Measurements from ENCODE around the gene CHD9NB.
A peak's percentile ranks its signal among the peaks of the same experiment; 100 is the strongest.
"Not testable (repeated sequence)": the region's sequence is repeated elsewhere in the genome, so short reads cannot be mapped to it uniquely, and the experiment has no call there.

The CHD9NB gene

GRCh38 chr16:53083119-53083518 is 30.4 kb upstream of the CHD9NB start:
- peak; percentile 82 for DNase-seq

DNA sequence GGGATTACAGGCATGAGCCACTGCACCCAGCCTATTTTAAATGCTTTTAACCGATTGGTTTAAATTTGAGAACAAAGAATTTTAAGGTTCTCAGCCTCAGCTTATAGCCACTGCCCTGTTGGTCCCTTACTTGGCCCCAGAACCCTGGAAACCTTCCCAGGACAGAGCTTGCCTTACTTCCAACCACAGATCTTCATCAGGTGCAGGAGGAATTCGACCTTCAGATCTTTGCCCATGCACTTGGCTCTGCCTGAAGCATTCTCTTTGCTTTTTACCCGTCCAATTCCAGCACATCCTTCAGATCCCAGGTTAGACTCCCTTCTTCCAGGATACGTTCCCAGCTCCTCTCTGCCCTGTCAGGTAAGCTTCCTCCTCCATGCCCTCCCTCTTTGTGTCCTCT is 29.8 kb upstream of the CHD9NB start:
- DNase-seq, result no peak

GRCh38 chr16:53081686-53082407 is 29.1 kb upstream of the CHD9NB start:
- no peak for DNase-seq

DNA sequence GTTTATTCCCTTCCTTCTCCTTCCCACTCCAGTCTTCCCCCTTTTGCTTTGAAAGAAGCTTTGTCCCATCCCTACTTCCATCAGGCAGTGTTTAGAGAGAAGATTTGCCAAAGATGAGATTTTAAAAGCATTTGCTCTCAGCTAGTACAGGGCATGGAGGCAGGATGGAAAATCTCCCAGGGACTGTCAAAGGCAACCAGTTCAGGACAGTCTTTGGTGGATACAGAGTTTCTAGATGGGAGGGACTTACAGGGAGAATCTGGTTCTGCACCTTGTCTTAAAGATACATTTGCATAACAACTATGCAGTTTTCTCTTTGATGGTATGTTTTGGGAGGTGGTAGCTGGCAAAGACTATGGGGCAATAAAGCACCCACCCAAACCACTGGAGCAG is 28.3 kb upstream of the CHD9NB start:
- no peak for DNase-seq

- no peak for DNase-seq
Measured at GRCh38 chr16:53080345-53081031, 27.8 kb upstream of the CHD9NB start.

- peak; percentile 73 for DNase-seq
Measured at GRCh38 chr16:53078765-53079485, 26.2 kb upstream of the CHD9NB start.

DNA sequence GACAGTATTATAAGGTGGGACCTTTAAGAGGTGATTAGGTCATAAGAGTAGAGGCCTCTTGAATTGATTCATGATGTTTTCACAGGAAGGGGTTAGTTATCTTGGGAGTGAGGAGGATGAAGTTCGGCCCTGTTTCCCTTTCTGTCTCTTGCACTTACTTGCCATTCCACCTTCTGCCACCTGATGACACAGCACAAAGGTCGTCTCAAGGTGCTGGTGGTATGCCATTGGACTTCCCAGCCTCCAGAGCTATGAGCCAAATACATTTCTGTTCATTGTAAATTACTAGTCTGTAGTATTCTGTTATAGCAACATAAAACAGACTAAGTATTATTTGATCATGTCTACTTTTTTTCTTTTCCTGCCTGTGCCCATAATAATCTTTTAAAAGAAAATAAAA is 25.6 kb upstream of the CHD9NB start:
- no peak for DNase-seq

GRCh38 chr16:53075461-53075860 is 22.8 kb upstream of the CHD9NB start:
- DNase-seq, result not testable (repeated sequence)

- DNase-seq, result not testable (repeated sequence)
Measured at GRCh38 chr16:53074296-53074695, 21.6 kb upstream of the CHD9NB start.

DNA sequence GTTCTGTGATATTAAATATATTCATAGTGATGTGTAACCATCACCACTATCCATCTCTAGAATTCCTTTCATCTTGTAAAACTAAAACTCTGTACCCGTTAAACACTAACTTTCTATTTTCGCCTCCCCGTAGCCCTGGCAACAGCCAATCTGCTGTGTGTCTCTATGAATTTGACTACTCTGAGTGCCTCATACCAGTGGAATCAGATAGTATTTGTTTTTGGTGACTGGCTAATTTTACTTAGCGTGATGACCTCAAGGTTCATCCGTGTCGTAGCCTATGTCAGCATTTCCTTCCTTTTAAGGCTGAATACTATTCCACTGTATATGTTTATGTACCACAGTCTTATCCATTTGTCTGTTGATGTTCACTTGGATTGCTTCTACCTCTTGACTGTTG is 20.3 kb upstream of the CHD9NB start:
- no peak for DNase-seq

DNA sequence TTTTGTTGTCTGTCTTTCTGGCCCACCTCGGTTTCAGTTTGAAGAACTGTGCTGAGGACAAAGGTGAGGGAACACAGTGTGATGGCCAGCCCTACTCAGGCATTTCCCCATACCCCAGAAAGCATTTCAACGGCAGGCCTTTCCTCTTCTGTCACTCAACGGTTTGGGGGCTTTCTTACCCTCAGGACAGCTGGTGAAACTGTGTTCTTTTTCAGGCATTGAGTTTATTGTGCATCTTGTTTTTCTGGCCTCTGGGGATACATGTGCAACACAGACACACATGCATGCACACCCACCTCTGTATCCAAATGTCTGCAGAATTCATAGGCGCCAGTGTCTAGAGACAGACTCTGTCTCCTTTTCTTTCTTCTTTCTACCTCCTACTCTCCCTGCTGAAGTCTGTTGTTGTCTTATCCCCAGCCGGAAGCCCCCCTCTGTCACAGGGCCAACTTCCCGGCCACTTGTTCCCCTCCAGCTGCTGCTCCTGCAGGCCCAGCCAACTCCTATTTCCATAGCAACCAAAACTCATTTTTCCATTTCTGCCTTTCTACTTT is 19.1 kb upstream of the CHD9NB start:
- DNase-seq, result no peak

- DNase-seq, result no peak
Measured at GRCh38 chr16:53069772-53070171, 17.1 kb upstream of the CHD9NB start.

DNA sequence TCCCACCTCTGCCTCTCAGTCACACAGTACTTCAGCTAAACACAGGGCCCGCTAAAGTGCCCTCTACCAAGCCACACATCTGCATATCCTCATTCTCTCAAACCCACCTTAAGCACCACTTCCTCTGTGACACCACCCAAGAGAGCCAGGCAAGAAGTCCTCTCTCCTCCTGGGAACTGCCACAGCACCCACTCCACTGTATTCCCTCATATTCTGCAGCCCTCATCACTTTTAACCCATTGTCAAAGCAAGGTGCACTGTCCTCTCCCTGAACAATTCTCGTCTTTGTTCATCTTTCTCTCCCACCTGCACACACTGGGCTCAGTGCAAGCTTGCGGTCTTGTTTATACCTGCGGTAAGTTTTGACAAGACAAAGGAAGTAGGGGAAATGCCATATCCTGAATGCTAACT is 15.7 kb upstream of the CHD9NB start:
- no peak for DNase-seq

DNA sequence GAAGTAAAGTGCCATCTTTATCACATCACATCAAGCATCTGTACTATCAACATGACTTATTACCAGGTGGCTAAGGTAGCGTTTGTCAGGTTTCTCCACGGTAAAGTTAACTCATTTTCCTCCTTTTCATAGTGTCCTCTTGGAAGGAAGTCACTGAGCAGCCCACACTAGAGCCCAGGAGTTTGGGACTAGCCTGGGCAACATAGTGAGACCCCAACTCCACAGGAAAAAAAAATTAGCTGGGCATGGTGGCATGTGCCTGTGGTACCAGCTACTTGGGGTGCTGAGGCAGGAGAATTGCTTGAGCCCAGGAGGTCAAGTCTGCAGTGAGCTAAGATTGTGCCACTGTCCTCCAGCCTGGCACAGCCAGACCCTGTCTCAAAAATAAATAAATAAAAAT is 15.0 kb upstream of the CHD9NB start:
- DNase-seq, result no peak

- no peak for DNase-seq
Measured at GRCh38 chr16:53065461-53066061, 12.9 kb upstream of the CHD9NB start.

DNA sequence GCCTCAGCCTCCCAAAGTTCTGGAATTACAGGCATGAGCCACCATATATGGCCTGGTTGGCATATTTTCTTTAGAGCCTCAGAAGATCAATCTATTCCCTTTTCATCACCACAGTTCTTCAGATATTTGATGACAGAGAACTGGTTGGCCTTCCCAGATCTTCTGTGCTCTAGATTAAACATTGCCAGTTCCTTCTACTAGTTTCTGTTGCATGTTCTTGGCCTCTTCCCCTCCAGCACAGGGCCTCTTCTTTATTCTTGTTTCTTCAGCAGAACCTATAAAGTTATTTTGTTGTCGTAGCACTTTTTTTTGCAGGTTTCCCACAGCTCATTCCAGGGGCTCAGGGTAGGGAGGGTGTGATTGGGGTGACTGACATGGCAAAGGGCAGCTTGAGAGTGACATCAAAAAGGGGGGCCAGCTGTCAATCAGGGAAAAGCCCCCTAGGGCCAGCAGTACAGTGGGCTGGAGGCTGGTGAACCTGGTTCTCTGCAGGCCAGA is 11.4 kb upstream of the CHD9NB start:
- DNase-seq, result no peak

DNA sequence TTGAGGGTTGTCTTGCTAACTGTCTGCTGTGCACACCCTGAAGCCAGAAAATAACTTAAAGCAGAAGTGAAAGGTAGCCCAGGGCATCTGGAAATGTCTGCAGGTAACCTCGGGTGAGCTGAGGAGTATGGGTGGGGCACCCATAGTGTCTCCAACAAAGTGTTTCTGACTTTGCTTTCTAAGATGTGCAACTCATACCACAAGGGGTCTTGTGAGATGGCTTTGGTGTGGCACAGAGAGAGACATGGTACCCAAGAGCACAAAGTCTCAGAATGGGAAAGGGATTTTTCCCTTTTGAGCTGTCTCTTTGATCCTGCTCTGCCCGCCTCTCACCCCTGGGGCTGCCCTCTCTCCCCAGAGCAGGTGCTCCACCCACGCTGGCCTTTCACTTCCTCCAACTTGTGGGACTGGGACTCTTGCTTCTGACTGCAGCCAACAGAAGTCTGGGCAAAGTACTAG is 9.0 kb upstream of the CHD9NB start:
- peak; percentile 17 for DNase-seq

DNA sequence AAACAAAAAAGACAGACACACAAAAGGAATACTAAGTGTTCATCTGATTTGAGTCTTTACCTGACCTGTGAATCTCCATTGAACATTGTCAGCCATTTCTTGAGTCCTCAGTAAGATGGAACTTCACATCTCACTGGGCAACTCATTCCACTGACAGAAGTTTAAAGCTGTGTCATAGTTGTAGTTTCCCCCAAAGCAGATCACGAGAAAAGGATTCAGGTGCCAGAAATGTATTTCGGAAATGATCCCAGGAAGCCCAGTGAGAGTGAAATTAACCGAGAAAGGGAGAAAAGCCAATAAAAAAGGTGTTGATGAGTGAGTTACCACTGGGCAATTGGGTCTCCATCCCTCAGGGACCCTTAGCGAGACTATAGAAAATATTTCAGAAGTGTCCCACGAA is 8.6 kb upstream of the CHD9NB start:
- DNase-seq, result no peak

- no peak for DNase-seq
Measured at GRCh38 chr16:53059672-53060071, 7.0 kb upstream of the CHD9NB start.

GRCh38 chr16:53058882-53059281 is 6.2 kb upstream of the CHD9NB start:
- DNase-seq, result no peak

- DNase-seq, result no peak
Measured at GRCh38 chr16:53058441-53058840, 5.7 kb upstream of the CHD9NB start.

GRCh38 chr16:53057658-53058057 is 5.0 kb upstream of the CHD9NB start:
- DNase-seq, result no peak

DNA sequence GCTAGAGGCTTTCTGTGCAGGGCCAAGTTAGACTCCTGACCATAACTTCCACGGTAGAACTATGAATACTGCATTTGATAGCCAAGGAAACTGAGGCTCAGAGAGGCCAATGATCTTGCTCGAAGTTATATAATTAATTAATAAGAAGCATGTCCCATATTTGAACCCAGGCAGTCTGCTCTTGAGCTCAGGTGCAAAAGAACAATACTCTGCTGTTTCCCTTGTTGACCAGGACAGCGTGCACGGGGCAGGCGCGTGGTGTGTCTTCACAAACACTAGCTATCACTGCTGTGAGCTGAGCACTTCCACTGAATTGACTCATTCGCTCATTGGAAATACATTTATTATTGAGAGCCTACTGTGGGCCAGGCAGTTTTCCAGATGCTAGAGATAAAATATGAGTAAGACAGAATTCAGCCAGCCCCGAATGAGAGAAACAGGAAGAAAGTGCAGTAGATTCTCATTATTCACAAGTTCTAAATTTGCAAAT is 3.7 kb upstream of the CHD9NB start:
- DNase-seq, result peak; percentile 54
